Tibial nerve (tissue), 4 donors: ENCODE data around the gene CYB5B. TPM values are rescaled to one million over a fixed set of nuclear protein-coding genes. Genes with fewer than 3 reads are reported as not detected.

Experiments
- DNase-seq, 2 donors: peaks; one replicate each; pipeline ENCODE4 v3.0.0-alpha.2; 2019; ENCODE audit warnings: low spot score in 2 of 2
- H3K27ac ChIP-seq, 4 donors: fragments of 200-600 bp; sonication (generic) in 3 of 4; one replicate each; pipeline ENCODE4 v1.5.1; 2017 to 2019; ENCODE audit warnings: mild to moderate bottlenecking in 1 of 4
- H3K27me3 ChIP-seq, 2 donors: fragments of 200-600 bp; sonication (generic) in 1 of 2; one replicate each; pipeline versions ENCODE4 v1.5.1 to v1.6.0; 2017 to 2019
- H3K36me3 ChIP-seq, 3 donors: fragments of 200-600 bp; sonication (generic); one replicate each; pipeline ENCODE4 v1.5.1; 2018 to 2019
- H3K4me1 ChIP-seq, 4 donors: fragments of 200-600 bp; sonication (generic) in 3 of 4; one replicate each; pipeline ENCODE4 v1.5.1; 2017 to 2019
- H3K4me3 ChIP-seq, 4 donors: fragments of 200-600 bp; sonication (generic) in 3 of 4; one replicate each; pipeline ENCODE4 v1.5.1; 2017 to 2019; ENCODE audit warnings: mild to moderate bottlenecking in 1 of 4, moderate library complexity in 1 of 4
- H3K9me3 ChIP-seq, 4 donors: fragments of 200-600 bp; sonication (generic) in 3 of 4; one replicate each; pipeline ENCODE4 v1.5.1; 2017 to 2019
- EP300 ChIP-seq, 2 donors: sonication (generic); formaldehyde crosslinking; IDR thresholded peaks; one replicate each; pipeline ENCODE4 v1.6.1; 2017; ENCODE audit warnings: antibody characterized with exemption in 2 of 2, mild to moderate bottlenecking in 1 of 2
- POLR2A ChIP-seq, 2 donors: fragments of 450-650 bp; IDR thresholded peaks; one replicate each; pipeline ENCODE4 v1.6.1; 2017; ENCODE audit warnings: antibody characterized with exemption in 2 of 2, mild to moderate bottlenecking in 2 of 2, moderate library complexity in 2 of 2
- WGBS, 2 donors: methylation state at CpG; one replicate each; pipeline ENCODE4 v1.1.5; 2018; 5-methylcytosine and 5-hydroxymethylcytosine counted together
- total RNA-seq, 4 donors: library from RNA; depleted of rRNA; stranded (reverse); fragments of >200 nt; gene quantifications; one replicate each; pipeline ENCODE4 v1.1.0, GENCODE V29; 2016
- TF ChIP-seq, protein P1 (sequence below), 5 experiments: fragments of 200-600 bp in 3 of 5; fragments of 450-650 bp in 2 of 5; sonication (generic) in 3 of 5; IDR thresholded peaks; one replicate each; pipeline ENCODE4 v1.5.1; 2016 to 2019; ENCODE audit warnings: antibody characterized with exemption in 5 of 5, mild to moderate bottlenecking in 3 of 5, moderate library complexity in 2 of 5

The CYB5B gene, protein sequence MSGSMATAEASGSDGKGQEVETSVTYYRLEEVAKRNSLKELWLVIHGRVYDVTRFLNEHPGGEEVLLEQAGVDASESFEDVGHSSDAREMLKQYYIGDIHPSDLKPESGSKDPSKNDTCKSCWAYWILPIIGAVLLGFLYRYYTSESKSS
- 10 to 100 TPM; 26.6 to 45.9 (median 30.7) TPM for total RNA-seq

DNA sequence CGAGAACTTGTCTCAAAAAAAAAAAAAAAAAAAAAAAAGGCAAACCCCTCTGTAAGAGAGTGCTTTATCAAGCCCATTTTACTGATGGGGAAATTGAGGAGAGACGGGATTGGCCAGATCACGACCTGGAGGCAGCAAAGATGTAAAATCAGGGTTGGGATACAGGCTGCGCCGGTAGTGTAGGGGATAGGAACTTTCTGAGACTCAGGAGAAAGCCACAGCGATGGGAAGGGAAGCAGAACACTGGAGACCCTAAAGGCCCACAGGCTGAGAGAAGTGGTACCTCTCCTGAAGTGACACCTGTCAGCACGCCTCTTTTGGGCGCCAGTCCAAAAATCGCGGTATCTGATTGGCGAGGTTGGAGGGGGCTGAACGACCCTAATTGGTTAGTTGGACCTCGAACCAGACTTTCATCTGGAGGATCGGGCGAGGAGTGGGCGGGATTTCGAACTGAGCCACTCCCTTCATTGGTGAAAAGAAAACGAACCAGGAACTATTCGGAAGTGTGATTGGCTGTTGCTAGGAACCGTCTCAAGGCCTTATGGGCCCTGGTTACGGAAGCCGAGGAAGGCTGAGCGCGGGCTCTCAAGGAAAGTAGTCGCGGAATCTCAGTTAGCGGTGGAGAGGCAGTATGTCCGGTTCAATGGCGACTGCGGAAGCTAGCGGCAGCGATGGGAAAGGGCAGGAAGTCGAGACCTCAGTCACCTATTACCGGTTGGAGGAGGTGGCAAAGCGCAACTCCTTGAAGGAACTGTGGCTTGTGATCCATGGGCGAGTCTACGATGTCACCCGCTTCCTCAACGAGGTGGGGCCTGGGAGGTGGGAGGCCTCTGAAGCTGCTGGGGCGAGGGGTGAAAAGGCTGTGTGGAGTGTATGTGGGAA is at the start of gene CYB5B:
CYB5B (plus strand) TSS at position 567 of the 882 bp plus-strand sequence; CDS start at position 632, 65 bp downstream.
- Histone ChIP-seq H3K27ac (peak within 1 kb of the TSS; percentile 34 to 90 (median 86)), H3K4me1 (peaks cover 0 to 21% (median 2%) of the 10 kb centered on the region in 4 donors), H3K9me3 (peaks cover 0 to 5% (median 0%) of the 10 kb centered on the region in 4 donors), H3K36me3 (peaks cover 0 to 24% (median 0%) of the 10 kb centered on the region in 3 donors), H3K27me3 (no peaks in the 10 kb centered on the region), H3K4me3 (peak within 1 kb of the TSS; percentile 72 to 94 (median 86))
- 3 to 4% methylated on average over 38 to 40 of the region's 40 CpGs for WGBS, 2 donors
- DNase-seq: peak; percentile 87 to 93
- peak; percentile 56 to 97 for TF ChIP-seq EP300 (IDR thresholded peaks at IDR 0.05)
- peak; percentile 27 to 74 for TF ChIP-seq POLR2A (IDR thresholded peaks at IDR 0.05)
- TF ChIP-seq, protein P1, sequence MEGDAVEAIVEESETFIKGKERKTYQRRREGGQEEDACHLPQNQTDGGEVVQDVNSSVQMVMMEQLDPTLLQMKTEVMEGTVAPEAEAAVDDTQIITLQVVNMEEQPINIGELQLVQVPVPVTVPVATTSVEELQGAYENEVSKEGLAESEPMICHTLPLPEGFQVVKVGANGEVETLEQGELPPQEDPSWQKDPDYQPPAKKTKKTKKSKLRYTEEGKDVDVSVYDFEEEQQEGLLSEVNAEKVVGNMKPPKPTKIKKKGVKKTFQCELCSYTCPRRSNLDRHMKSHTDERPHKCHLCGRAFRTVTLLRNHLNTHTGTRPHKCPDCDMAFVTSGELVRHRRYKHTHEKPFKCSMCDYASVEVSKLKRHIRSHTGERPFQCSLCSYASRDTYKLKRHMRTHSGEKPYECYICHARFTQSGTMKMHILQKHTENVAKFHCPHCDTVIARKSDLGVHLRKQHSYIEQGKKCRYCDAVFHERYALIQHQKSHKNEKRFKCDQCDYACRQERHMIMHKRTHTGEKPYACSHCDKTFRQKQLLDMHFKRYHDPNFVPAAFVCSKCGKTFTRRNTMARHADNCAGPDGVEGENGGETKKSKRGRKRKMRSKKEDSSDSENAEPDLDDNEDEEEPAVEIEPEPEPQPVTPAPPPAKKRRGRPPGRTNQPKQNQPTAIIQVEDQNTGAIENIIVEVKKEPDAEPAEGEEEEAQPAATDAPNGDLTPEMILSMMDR (IDR thresholded peaks at IDR 0.05): peak in 2 of 5 experiments; percentile 35 to 56

DNA sequence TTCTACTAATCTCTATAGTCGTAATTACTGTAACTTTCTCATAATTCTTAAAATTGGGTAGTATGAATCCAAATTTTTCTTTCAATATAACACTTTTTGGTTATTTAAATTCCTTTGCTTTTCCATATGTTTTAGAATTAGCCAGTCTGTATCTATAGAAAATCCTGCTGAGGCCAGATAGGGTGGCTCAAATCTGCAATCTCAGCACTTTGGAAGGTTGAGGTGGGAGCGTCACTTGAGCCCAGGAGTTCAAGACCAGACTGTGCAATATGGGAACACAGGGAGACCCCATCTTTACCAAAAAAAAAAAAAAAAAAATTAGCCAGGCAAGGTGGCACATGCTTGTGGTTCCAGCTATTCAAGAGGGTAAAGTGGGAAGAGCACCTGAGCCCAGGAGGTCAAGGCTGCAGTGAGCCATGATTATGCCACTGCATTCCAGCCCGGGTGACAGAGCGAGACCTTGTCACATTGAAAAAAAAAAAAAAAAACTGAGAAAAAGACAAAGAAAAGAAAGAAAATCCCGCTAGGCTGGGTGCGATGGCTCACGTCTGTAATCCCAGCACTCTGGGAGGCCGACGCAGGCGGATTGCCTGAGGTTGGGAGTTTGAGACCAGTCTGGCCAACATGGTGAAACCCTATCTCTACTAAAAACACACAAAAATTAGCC is 47.9 kb upstream of the CYB5B start:
- TF ChIP-seq EP300 (IDR thresholded peaks at IDR 0.05): no peak
- TF ChIP-seq POLR2A (IDR thresholded peaks at IDR 0.05): no peak
- TF ChIP-seq, protein P1 (IDR thresholded peaks at IDR 0.05): no peak
- 92 to 93% methylated on average over 10 of the region's 10 CpGs for WGBS, 2 donors

DNA sequence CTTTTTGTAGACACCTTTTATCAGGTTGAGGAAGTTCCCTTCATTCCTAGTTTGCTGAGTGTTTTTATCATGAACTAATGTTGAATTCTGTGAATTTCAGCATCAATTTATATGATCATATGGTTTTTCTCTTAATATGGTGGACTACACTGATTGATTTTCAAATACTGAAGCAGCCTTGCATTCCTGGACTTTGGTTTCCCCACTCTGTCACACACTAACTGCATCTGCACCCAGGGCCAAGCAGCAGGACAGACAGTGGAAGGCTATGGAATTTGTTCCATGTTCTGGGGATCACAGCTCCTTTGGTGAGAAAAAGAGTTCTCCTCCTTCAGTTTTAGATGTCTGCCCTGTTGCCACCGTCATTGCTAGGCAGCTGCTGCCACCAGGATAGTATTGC is 46.4 kb upstream of the CYB5B start:
- Histone ChIP-seq H3K36me3 (peaks cover 2 to 69% (median 2%) of the 10 kb centered on the region in 3 donors), H3K27ac (no peak overlapping the region), H3K4me3 (no peak overlapping the region), H3K27me3 (no peaks in the 10 kb centered on the region), H3K9me3 (no peaks in the 10 kb centered on the region), H3K4me1 (peaks cover 0 to 4% (median 0%) of the 10 kb centered on the region in 4 donors)
- DNase-seq: no peak
- WGBS, 2 donors: 79 to 80% methylated on average over 1 of the region's 1 CpG
- TF ChIP-seq EP300 (IDR thresholded peaks at IDR 0.05) (no peak), POLR2A (IDR thresholded peaks at IDR 0.05) (no peak)
- TF ChIP-seq, protein P1 (IDR thresholded peaks at IDR 0.05): no peak

More for the DNA sequence above, 47.9 kb upstream of the CYB5B start:
- H3K36me3 ChIP-seq: peaks cover 0 to 65% (median 2%) of the 10 kb centered on the region in 3 donors
- H3K9me3 ChIP-seq: no peaks in the 10 kb centered on the region
- no peaks in the 10 kb centered on the region for H3K27me3 ChIP-seq
- no peak overlapping the region for H3K4me3 ChIP-seq
- DNase-seq: no peak
- H3K27ac ChIP-seq: no peak overlapping the region
- peaks cover 0 to 4% (median 0%) of the 10 kb centered on the region in 4 donors for H3K4me1 ChIP-seq

DNA sequence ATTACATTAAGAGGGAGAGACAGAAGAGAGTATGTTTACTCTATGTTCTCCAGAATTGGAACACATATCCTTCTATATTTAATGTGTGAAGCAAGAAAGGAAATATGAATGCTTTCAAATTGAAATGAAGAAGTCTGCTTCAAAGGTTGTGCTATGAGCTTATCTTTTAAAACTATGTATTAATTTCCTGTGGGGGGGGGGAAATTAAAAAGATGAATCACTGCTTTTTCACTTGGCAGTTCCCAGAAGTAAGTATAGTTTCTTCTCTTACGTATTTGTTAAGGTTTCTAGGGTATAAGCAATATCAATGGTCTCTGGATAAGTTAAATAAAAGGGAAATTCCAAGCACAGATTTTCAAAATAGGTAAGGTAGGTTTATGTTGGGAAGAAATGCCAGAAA is 45.7 kb upstream of the CYB5B start:
- H3K4me3 ChIP-seq: no peak overlapping the region
- no peaks in the 10 kb centered on the region for H3K27me3 ChIP-seq
- WGBS, 2 donors: 83 to 84% methylated on average over 1 of the region's 1 CpG
- TF ChIP-seq, protein P1 (IDR thresholded peaks at IDR 0.05): no peak
- no peak for DNase-seq
- peaks cover 0 to 3% (median 0%) of the 10 kb centered on the region in 4 donors for H3K4me1 ChIP-seq
- no peaks in the 10 kb centered on the region for H3K9me3 ChIP-seq
- peaks cover 2 to 69% (median 2%) of the 10 kb centered on the region in 3 donors for H3K36me3 ChIP-seq
- no peak overlapping the region for H3K27ac ChIP-seq
